Measurements from ENCODE around the gene IRF9.

- no peak for TF ChIP-seq OSR1 (CRISPR knock-in tag; IDR thresholded peaks at IDR 0.05)
- no peak for TF ChIP-seq ISL1 (CRISPR knock-in tag; IDR thresholded peaks at IDR 0.05)
- no peak for TF ChIP-seq ZFP30 (CRISPR knock-in tag; IDR thresholded peaks at IDR 0.05)
- TF ChIP-seq CREB5 (CRISPR knock-in tag; IDR thresholded peaks at IDR 0.05; ENCODE audit: low read depth): no peak
- TF ChIP-seq ZNF70 (CRISPR knock-in tag; IDR thresholded peaks at IDR 0.05): no peak
- TF ChIP-seq ZNF565 (CRISPR knock-in tag; conservative IDR thresholded peaks at IDR 0.05; ENCODE audit: low read depth): no peak
- TF ChIP-seq ZNF8 (CRISPR knock-in tag; IDR thresholded peaks at IDR 0.05): no peak
- no peak for TF ChIP-seq PATZ1 (CRISPR knock-in tag; IDR thresholded peaks at IDR 0.05; ENCODE audit: borderline replicate concordance)
- no peak for TF ChIP-seq PPARA (CRISPR knock-in tag; IDR thresholded peaks at IDR 0.05; ENCODE audit: borderline replicate concordance)
- TF ChIP-seq TCF4 (CRISPR knock-in tag; IDR thresholded peaks at IDR 0.05; ENCODE audit: borderline replicate concordance): no peak
- no peak for TF ChIP-seq ARNTL (CRISPR knock-in tag; IDR thresholded peaks at IDR 0.05; ENCODE audit: borderline replicate concordance, low read depth)
- TF ChIP-seq CSDC2 (CRISPR knock-in tag; IDR thresholded peaks at IDR 0.05): no peak
- no peak for TF ChIP-seq SNAI2 (CRISPR knock-in tag; IDR thresholded peaks at IDR 0.05)
Measured at GRCh38 chr14:24143511-24143910, 17.6 kb upstream of the IRF9 start.
